Measurements from ENCODE around the gene CLPTM1L.

DNA sequence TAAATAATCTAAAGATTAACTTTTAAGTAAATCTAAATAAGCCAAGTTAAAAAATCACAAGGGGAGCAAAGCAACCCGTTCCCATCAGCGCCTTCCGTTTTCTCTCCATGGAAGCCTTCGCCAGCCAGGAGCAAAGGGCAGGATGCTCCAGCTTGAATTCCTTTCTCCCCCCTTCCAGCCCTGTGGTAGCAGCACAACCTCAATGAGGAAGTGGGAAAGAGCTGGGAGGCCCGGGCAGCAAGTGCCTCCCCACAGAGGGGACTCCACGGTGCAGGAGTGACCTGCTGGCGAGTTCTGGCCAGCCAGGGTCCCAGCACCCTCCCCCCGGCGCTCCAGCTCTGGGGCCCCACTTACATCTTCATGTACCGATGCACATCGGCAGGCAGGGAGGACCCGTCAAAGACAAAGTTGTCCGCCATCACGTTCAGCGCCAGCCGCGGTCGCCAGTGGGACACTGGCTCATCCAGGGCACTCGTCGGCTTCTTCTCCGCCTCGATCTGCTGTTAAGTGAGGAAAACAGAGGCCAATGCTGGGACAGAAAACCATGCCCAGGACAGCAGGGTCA, 6.3 kb downstream of the CLPTM1L start:
- TF ChIP-seq POLR2A (IDR thresholded peaks at IDR 0.05) (no peak), EP300 (IDR thresholded peaks at IDR 0.05) (no peak), POLR2AphosphoS5 (IDR thresholded peaks at IDR 0.05) (no peak)
- TF ChIP-seq, protein P1, sequence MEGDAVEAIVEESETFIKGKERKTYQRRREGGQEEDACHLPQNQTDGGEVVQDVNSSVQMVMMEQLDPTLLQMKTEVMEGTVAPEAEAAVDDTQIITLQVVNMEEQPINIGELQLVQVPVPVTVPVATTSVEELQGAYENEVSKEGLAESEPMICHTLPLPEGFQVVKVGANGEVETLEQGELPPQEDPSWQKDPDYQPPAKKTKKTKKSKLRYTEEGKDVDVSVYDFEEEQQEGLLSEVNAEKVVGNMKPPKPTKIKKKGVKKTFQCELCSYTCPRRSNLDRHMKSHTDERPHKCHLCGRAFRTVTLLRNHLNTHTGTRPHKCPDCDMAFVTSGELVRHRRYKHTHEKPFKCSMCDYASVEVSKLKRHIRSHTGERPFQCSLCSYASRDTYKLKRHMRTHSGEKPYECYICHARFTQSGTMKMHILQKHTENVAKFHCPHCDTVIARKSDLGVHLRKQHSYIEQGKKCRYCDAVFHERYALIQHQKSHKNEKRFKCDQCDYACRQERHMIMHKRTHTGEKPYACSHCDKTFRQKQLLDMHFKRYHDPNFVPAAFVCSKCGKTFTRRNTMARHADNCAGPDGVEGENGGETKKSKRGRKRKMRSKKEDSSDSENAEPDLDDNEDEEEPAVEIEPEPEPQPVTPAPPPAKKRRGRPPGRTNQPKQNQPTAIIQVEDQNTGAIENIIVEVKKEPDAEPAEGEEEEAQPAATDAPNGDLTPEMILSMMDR (IDR thresholded peaks at IDR 0.05) = no peak

Measured in stomach (tissue), 4 donors.